ENCODE measurements around the gene BCL2L1. TPM values are rescaled to one million over a fixed set of nuclear protein-coding genes. Genes with fewer than 3 reads are reported as not detected.

Gene BCL2L1
- total RNA-seq, 8 experiments from 2014 or later, result 23.8 to 80.9 (median 37.7) TPM

DNA sequence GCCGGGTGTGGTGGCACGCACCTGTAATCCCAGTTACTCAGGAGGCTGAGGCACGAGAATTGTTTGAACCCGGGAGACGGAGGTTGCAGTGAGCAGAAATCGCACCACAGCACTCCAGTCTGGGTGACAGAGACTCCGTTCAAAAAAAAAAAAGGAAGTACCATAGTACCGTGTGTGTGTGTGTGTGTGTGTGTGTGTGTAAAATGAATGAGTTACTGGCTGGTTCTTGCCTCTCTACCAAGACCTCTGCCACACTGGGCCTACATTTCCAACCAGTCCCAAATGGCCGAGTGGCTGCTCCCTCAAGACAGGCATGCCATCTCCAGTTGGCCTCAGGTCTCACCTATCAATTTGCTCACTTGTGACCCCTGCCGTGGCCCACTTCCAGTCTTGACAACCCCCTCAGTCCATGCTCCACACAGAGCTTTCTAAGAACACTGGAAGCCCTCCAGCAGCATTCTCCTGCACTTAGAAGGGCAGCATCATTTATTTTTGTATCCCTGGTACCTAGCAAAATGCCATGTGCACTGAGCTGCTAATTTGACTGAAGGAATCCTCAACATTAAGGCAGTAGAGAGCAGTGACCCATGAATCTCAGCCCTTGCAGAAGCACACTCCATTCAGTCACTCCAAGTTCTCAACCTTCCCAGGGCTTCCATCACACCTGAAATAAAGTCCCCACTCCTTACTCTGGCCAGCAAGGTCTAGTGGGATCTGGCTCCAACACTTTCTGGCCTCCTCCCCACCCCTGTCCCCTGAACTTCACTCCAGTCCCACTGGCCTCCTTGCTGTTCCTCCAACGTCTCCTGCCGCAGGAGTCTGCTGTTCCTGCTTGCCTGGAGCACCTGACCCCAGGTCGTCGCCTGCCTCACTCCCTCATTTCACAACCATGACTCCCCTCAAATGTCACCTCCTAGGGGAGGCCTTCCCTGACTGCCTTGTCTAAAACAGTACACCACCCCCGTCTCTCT lies 55.1 kb downstream of the BCL2L1 start:
- Histone ChIP-seq H3K27ac (no peak overlapping the region), H3K4me1 (replicated peaks in 1 of 2) (peaks cover 2 to 14% of the 10 kb centered on the region in 2 donors), H3K4me3 (no peak overlapping the region)
- ATAC-seq (replicated peaks in 6 of 8), result no peak
- 76 to 100% (median 91%) methylated on average over 1 to 9 of the region's 15 CpGs; no CpG with 5 or more reads in 1 of the 10 experiments for whole genome bisulfite sequencing, 10 experiments
- in situ Hi-C loops (cut with MboI; ENCODE audit: low pct_unique_long_range_greater_than_20kb in 2 of 9, low sequenced_read_pairs in 9 of 9, unreplicated experiment in 9 of 9), result loop anchor here in 1 of 9 experiments (10.0 kb wide), 1 partner anchor 57 kb away; the partner anchor contains the start of gene BCL2L1

DNA sequence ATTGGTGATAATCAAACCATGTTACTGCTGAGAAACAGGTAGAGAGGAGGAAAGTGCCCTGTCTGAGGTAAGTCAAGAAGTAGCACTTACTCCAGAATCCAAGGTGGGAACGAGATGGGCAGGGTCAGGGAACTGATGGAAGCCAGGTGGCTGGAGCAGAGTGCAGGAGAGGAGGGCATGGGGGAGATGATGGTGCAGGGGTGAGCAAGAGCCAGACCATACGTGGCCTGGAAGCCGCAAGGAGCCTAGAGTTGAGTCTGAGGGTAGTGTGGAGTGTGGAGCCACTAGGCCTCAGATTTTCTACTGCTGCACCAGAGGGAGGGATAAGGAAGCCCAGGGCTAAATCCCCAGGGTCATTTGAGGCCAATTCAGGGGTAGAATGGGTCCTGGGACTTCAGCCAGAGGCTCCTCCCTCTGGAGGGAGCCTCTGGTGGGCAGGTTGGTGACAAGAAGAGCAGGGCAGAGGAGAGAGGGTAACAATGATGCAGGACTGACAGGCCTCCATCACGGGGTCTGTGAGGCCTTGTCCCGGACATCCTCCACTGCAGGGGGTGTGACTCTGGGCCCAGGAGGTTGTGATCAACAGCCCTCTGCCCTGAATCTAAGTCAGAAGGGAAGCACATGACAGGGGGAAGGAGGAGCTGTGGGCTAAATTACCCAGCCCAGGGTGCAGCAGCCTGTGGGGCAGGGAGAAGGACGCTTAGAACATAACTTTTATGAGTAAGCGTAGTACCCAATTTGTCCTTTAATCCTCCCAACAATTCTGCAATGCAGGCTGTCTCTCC lies 56.2 kb downstream of the BCL2L1 start:
- in situ Hi-C loops (cut with MboI; ENCODE audit: low pct_unique_long_range_greater_than_20kb in 2 of 9, low sequenced_read_pairs in 9 of 9, unreplicated experiment in 9 of 9), result loop anchor here in 1 of 9 experiments (10.0 kb wide), 1 partner anchor 58 kb away; the partner anchor contains the start of gene BCL2L1
- Histone ChIP-seq H3K27ac (no peak overlapping the region), H3K4me3 (no peak overlapping the region), H3K4me1 (replicated peaks in 1 of 2) (peaks cover 2 to 20% of the 10 kb centered on the region in 2 donors)
- WGBS, 10 experiments, result 14 to 85% (median 61%) methylated on average over 2 to 4 of the region's 7 CpGs; no CpG with 5 or more reads in 5 of the 10 experiments
- peak in 4 of 8 experiments; percentile 35 to 48 (median 44) for ATAC-seq (replicated peaks in 6 of 8)

DNA sequence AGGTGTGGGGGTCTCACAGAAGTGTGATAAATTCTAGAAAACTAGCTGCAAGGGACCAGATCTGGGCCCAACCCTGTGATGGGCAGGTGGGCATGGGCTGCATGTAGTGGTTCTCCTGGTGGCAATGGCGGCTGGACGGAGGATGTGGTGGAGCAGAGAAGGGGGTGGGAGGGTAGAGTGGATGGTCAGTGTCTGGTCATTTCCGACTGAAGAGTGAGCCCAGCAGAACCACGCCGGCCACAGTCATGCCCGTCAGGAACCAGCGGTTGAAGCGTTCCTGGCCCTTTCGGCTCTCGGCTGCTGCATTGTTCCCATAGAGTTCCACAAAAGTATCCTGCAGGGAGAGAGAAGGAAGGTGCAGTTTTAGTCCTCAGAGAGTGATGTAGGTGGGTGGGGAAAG lies 56.9 kb downstream of the BCL2L1 start:
- no peak for ATAC-seq (replicated peaks in 6 of 8)
- Histone ChIP-seq H3K27ac (no peak overlapping the region), H3K4me1 (replicated peaks in 1 of 2) (peaks cover 2 to 22% of the 10 kb centered on the region in 2 donors), H3K4me3 (no peak overlapping the region)
- in situ Hi-C loops (cut with MboI; ENCODE audit: low pct_unique_long_range_greater_than_20kb in 2 of 9, low sequenced_read_pairs in 9 of 9, unreplicated experiment in 9 of 9), result loop anchor here in 1 of 9 experiments (10.0 kb wide), 1 partner anchor 59 kb away; the partner anchor contains the start of gene BCL2L1
- 100% methylated on average over 1 to 3 of the region's 10 CpGs; no CpG with 5 or more reads in 6 of the 10 experiments for WGBS, 10 experiments

DNA sequence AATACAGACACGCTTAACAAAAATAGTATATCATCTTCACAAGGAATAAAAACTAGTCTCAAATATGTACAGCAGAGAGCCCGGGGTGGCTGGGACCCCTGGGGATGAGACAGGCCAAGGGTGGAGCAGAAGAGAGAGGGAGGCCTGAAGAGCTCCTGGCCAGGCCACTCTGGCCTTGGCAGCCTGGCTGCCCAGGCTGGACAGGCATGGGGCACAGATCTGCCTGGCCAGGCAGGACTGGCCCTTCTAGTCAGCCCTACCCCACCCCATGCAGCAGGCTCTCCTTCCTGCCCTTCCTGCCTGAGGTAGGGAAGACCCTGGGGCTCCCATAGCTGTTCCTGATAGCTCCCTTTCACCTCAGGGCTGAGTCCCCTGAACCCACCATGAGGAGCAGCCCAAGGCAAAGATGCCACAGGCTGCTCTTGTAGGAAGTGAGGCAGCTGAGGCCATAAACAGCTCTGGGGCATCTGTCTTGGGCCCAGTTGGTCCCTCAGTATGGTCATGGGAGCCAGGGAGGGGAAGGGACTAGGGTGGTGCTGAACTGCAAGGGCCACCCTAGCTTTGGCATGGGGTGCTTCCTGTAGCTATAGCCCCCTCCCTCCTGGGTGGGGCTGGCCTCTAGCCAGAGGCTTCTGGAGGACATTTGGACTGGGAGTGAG lies 57.8 kb downstream of the BCL2L1 start:
- 100% methylated on average over 1 of the region's 2 CpGs; no CpG with 5 or more reads in 9 of the 10 experiments for WGBS, 10 experiments
- H3K27ac ChIP-seq, result no peak overlapping the region
- ATAC-seq (replicated peaks in 6 of 8), result peak in 3 of 8 experiments; percentile 14 to 19 (median 19)
- in situ Hi-C loops (cut with MboI; ENCODE audit: low pct_unique_long_range_greater_than_20kb in 2 of 9, low sequenced_read_pairs in 9 of 9, unreplicated experiment in 9 of 9), result loop anchor here in 1 of 9 experiments (10.0 kb wide), 1 partner anchor 60 kb away; the partner anchor contains the start of gene BCL2L1
- H3K4me1 ChIP-seq (replicated peaks in 1 of 2), result peaks cover 2 to 22% of the 10 kb centered on the region in 2 donors
- no peak overlapping the region for H3K4me3 ChIP-seq

DNA sequence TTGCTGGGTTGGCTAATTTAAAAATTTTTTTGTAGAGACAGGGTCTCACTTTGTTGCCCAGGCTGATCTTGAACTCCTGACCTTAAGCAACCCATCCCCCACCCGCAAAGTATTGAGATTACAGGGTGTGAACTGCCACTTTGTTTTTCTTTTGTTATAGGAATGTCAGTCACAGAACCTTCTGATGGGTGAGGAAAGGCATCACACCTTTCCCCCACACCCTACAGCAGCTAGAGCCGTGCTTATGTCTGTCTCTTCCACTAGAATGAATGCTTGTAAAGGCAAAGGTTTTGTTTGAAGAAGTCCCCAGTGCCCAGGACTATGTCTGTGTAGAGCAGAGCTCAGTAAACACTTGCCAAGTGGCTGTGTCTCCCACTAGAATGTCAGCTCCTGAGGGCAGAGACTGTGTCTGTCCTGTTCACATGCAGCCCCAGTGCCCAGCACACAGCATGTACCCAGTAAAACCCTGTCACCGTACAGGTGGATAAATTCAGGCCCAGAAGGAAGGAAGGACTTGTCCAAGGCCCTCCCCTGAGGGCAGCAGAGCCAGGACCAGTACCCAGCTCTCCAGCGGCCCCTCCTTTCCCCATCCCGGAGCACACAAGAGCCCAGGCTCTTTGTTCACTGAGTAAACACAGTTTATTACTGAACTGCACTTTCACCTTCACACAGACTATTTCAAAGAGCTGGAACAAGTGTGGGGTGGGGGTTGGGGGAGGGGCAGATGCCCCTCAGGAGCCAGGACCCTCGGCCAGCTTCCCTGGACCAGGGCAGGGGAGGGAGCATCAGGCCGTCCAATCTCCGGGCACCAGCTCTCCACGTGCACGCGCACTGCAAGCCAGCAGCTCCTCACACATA lies 58.6 kb downstream of the BCL2L1 start:
- WGBS, 10 experiments, result 10 to 100% (median 56%) methylated on average over 1 to 4 of the region's 11 CpGs; no CpG with 5 or more reads in 2 of the 10 experiments
- H3K4me3 ChIP-seq, result no peak overlapping the region
- in situ Hi-C loops (cut with MboI; ENCODE audit: low pct_unique_long_range_greater_than_20kb in 2 of 9, low sequenced_read_pairs in 9 of 9, unreplicated experiment in 9 of 9), result loop anchor here in 1 of 9 experiments (10.0 kb wide), 1 partner anchor 61 kb away; the partner anchor contains the start of gene BCL2L1
- ATAC-seq (replicated peaks in 6 of 8), result peak in 5 of 8 experiments; percentile 44 to 84 (median 69)
- H3K4me1 ChIP-seq (replicated peaks in 1 of 2), result peaks cover 2 to 22% of the 10 kb centered on the region in 2 donors
- peak overlapping the region in 1 of 2 donors; percentile 17 for H3K27ac ChIP-seq

DNA sequence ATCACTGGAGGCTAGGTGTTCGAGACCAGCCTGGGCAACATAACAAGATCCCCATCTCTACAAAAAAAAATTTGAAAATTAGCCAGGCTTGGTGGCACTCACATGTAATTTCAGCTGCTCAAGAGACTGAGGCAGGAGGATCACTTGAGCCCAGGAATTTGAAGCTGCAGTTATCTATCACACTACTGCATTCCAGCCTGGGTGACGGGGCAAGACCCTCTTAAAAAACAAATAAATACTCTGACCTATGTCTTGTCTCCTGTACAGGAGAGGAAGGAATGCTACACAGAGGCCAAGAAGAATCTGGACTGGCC lies 59.2 kb downstream of the BCL2L1 start:
- 83 to 100% (median 100%) methylated on average over 1 to 2 of the region's 2 CpGs; no CpG with 5 or more reads in 5 of the 10 experiments for WGBS, 10 experiments
- peaks cover 2 to 22% of the 10 kb centered on the region in 2 donors for H3K4me1 ChIP-seq (replicated peaks in 1 of 2)
- ATAC-seq (replicated peaks in 6 of 8), result no peak
- no peak overlapping the region for H3K4me3 ChIP-seq
- H3K27ac ChIP-seq, result peak overlapping the region in 1 of 2 donors; percentile 2
- in situ Hi-C loops (cut with MboI; ENCODE audit: low pct_unique_long_range_greater_than_20kb in 2 of 9, low sequenced_read_pairs in 9 of 9, unreplicated experiment in 9 of 9), result loop anchor here in 1 of 9 experiments (10.0 kb wide), 1 partner anchor 61 kb away; the partner anchor contains the start of gene BCL2L1

DNA sequence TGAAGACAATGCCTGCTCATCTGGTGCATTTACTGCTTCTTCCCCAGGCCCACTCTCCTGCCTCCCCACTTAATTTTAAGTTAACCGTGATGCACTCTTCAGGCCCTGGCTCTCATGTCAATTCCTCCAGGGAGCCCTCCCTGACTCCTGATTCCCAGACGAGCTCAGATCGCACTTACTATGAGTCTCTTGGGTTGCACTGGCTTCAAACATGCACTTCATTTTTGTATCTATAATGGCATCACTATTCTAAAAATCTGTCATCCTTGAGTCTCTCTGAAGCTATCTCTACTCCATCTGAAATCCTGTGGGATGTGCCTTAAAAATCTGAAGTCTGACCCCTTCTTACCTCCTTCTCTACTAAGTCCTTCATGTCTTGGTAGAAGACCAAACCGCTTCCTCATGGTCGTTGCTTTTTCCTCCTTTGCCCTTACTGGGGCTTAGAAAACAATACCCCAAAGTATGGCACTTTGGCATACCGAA lies 60.3 kb downstream of the BCL2L1 start:
- Histone ChIP-seq H3K4me1 (replicated peaks in 1 of 2) (peaks cover 2 to 22% of the 10 kb centered on the region in 2 donors), H3K4me3 (no peak overlapping the region), H3K27ac (no peak overlapping the region)
- 50 to 100% (median 71%) methylated on average over 1 to 5 of the region's 6 CpGs; no CpG with 5 or more reads in 1 of the 10 experiments for WGBS, 10 experiments
- in situ Hi-C loops (cut with MboI; ENCODE audit: low pct_unique_long_range_greater_than_20kb in 2 of 9, low sequenced_read_pairs in 9 of 9, unreplicated experiment in 9 of 9), result loop anchor here in 1 of 9 experiments (10.0 kb wide), 1 partner anchor 62 kb away; the partner anchor contains the start of gene BCL2L1
- ATAC-seq (replicated peaks in 6 of 8), result no peak

DNA sequence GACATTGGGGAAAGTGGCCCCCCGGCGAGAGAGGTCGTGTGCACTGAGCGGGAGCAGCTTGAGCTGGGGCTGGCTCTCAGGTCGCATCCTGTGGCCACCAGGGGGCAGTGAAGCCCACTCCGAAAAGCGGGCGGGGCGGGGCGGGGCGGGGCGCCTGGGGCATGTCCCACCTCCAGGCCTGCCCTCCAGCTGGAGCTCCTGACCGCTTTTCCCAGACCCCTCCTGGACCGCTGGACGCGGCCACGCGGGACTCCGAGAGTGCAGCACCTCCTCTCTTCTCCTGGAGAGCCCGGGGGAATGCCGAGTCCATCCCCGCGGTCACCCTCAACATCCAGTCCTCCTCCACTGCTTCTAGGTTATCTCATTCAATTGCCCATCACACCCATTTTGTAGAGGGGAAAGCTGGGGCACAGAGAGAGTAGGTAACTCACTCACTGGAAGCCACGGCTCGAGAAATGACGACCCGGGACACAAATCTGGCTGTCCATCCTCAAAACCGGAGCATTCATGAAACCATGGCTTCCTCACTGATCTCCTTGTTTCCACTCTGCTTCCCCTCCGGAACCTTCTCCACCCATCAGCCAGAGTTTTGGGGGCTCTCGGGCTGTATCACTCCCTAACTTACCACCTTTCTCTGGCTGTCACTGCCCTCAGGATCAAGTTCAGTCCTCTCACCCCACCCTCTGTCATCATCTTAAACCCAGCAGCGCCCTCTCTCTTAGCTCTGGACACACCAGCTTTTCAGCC lies 60.9 kb downstream of the BCL2L1 start:
- 0 to 80% (median 20%) methylated on average over 1 to 16 of the region's 31 CpGs; no CpG with 5 or more reads in 3 of the 10 experiments for WGBS, 10 experiments
- peak; percentile 63 to 86 (median 74) for ATAC-seq (replicated peaks in 6 of 8)
- H3K27ac ChIP-seq, result no peak overlapping the region
- in situ Hi-C loops (cut with MboI; ENCODE audit: low pct_unique_long_range_greater_than_20kb in 2 of 9, low sequenced_read_pairs in 9 of 9, unreplicated experiment in 9 of 9), result loop anchor here in 1 of 9 experiments (10.0 kb wide), 1 partner anchor 63 kb away; the partner anchor contains the start of gene BCL2L1
- H3K4me3 ChIP-seq, result peak overlapping the region; percentile 10 to 27 (median 21)
- peaks cover 2 to 22% of the 10 kb centered on the region in 2 donors for H3K4me1 ChIP-seq (replicated peaks in 1 of 2)

DNA sequence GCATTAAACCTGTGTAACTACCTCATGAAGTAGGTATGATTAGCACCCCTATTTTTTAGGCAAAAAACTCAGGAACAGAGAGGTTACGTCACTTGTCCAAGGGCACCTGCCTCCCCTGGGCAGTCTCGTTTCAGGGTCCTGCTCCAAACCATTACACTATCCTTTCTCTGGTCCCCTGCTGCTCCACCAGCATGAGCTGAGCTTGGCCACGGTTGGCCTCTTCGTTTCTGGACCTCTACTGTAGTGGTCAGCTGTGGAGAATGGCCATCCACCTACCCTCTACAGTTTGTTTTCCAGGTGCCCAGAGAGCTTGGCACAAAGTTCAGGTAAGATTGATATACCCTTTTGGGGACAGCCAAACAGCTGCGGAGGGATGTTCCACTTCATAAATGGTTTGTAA lies 68.1 kb downstream of the BCL2L1 start:
- peaks cover 0 to 2% of the 10 kb centered on the region in 2 donors for H3K4me1 ChIP-seq (replicated peaks in 1 of 2)
- in situ Hi-C loops (cut with MboI; ENCODE audit: low pct_unique_long_range_greater_than_20kb in 2 of 9, low sequenced_read_pairs in 9 of 9, unreplicated experiment in 9 of 9), result no loop called here
- no peak overlapping the region for H3K27ac ChIP-seq
- H3K4me3 ChIP-seq, result no peak overlapping the region
- no peak for ATAC-seq (replicated peaks in 6 of 8)
- WGBS, 10 experiments, result 59 to 100% (median 80%) methylated on average over 1 to 5 of the region's 5 CpGs; no CpG with 5 or more reads in 1 of the 10 experiments

DNA sequence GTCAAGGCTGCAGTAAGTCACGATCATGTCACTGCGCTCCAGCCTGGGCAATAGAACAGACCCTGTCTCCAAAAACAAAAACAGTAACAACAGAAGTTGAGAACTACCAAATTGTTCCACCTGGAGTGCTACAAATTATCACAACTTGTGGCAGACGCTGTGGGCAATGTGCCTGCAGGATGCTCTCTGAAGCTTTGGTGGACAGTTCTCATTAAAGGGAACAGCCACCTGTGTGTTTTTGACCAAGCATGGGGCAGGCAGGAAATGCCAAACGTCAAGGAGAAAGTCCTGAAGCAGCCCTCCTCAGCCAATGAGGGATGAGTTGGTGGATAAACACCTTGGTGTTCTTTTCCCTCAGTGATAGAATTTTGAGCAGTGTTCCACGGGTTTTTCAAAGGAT lies 69.1 kb downstream of the BCL2L1 start:
- H3K4me3 ChIP-seq, result no peak overlapping the region
- peaks cover 0 to 2% of the 10 kb centered on the region in 2 donors for H3K4me1 ChIP-seq (replicated peaks in 1 of 2)
- WGBS, 10 experiments, result 0 to 100% (median 32%) methylated on average over 1 to 5 of the region's 5 CpGs; no CpG with 5 or more reads in 3 of the 10 experiments
- in situ Hi-C loops (cut with MboI; ENCODE audit: low pct_unique_long_range_greater_than_20kb in 2 of 9, low sequenced_read_pairs in 9 of 9, unreplicated experiment in 9 of 9), result no loop called here
- H3K27ac ChIP-seq, result no peak overlapping the region
- no peak for ATAC-seq (replicated peaks in 6 of 8)

Measured in motor neuron (in vitro differentiated cells).